GM12873 (cell line): Measurements from ENCODE around the gene MTAP.

Experiments
- TF ChIP-seq, protein P1 (sequence below): IDR thresholded peaks from 2 replicates; pipeline ENCODE4 v1.5.1; 2012; ENCODE audit warnings: low read depth, mild to moderate bottlenecking, moderate library complexity, low read length, control low read depth; ENCODE audit not compliant: insufficient read depth; ENCODE audit errors: missing control alignments

The MTAP gene

DNA sequence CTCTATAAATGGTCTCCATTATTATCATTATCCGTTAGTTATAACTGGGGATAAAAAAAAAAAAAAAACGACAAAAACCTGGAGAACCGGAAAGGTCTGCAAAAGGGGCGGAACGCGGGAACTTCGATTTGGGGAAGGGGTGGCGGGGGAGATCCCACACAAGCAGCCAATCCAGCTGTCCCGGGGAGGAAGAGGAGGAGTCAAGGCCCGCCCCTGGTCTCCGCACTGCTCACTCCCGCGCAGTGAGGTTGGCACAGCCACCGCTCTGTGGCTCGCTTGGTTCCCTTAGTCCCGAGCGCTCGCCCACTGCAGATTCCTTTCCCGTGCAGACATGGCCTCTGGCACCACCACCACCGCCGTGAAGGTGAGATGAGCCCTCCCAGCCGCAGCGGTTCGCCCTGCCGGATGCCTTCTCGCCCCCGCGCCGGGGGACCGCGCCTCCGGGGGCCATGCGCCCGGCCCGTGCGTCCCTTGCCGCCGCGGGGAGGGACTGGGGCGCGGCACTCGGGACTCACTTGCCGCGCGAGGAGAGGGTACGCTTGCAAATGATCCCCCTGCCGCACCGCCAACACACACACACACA lies at the start of gene MTAP:
TSS of gene MTAP (plus strand) at position 219 of the 583 bp plus-strand sequence. CDS start at position 332, 113 bp downstream.
- TF ChIP-seq, protein P1, sequence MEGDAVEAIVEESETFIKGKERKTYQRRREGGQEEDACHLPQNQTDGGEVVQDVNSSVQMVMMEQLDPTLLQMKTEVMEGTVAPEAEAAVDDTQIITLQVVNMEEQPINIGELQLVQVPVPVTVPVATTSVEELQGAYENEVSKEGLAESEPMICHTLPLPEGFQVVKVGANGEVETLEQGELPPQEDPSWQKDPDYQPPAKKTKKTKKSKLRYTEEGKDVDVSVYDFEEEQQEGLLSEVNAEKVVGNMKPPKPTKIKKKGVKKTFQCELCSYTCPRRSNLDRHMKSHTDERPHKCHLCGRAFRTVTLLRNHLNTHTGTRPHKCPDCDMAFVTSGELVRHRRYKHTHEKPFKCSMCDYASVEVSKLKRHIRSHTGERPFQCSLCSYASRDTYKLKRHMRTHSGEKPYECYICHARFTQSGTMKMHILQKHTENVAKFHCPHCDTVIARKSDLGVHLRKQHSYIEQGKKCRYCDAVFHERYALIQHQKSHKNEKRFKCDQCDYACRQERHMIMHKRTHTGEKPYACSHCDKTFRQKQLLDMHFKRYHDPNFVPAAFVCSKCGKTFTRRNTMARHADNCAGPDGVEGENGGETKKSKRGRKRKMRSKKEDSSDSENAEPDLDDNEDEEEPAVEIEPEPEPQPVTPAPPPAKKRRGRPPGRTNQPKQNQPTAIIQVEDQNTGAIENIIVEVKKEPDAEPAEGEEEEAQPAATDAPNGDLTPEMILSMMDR, result no peak

DNA sequence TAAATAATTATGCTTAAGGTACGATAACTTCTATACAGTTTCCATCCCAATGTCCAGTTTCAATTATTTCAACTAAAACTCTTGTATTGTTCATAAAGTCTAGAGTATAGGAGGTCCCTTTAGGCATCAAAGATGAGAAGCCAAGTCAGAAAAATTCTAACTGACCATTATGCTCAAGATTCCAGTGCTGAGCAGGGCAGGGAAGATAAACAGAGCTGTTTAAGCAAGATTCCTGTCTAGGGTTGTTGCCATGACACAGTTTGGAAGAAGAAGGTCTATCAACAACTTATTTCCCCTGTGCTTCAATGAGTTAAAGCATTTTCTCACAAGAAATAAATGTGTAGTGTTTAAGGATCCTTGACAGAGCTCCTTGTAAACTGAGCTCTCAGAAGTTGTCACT lies 48.9 kb upstream of the MTAP start:
- TF ChIP-seq, protein P1, result no peak

DNA sequence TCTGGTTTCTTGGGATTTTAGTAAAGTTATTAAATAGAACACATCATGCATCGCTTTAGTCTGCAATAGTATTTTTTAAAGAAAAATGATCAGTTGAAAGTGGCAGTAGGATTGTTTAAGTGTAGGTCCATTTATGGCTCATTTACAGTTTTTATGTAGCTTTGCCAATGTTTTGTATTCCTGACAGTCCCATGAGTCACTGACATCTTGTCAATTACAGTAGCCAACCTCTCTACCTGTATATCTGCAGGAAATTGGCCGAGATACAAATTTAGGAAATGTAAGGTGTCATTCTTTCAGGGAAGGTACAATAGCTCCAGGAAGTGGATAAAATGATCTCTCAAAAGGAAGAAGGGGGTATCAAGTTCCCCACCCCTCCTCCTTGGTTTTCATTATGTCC lies 47.7 kb upstream of the MTAP start:
- TF ChIP-seq, protein P1, result no peak

DNA sequence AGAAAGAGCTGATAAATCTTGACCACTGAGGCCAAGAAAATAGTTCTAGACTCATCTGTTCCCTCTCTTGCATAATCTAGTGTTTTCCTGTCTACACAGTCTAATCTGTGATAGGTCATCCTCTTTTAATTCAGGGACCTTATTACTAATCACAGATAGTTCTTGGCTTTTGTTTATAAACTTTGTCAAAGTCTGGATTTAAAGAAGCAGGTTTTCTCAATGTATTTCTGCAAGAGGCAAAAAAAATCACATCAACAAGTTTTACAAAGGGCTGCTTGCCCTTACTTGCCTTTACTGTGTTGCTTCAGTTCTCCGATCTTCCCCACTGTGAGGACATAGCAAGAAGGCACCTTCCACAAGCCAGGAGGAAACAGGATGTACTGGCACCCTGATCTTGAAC lies 43.9 kb upstream of the MTAP start:
- TF ChIP-seq, protein P1, result no peak

DNA sequence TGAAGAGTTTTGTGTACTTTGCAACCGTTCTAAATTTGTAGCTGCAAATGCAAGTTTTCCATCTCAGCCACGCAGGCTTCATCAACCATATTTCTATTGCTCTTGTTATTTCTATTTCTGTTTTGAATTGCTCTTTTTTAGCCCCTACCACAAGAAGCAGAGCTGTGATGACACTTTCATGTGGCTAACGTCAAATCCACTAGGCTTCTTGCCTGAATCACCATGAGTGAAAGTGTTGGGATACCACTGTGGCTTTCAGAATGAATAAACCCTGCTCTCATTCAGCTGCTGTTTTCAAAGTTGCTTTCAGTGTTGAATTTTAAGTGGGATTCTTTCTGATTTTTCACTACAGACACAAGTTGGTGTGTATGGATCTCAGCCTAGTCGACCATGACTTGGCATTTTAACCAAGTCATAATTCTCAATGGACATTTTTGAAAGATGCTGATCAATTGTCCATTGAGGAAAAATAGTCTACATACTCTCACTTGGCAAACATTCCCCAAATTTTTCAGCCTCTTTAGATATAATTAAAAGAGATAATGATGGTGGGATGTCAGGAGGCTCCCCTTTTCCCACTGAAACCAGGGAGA lies 41.0 kb upstream of the MTAP start:
- TF ChIP-seq, protein P1, result no peak

DNA sequence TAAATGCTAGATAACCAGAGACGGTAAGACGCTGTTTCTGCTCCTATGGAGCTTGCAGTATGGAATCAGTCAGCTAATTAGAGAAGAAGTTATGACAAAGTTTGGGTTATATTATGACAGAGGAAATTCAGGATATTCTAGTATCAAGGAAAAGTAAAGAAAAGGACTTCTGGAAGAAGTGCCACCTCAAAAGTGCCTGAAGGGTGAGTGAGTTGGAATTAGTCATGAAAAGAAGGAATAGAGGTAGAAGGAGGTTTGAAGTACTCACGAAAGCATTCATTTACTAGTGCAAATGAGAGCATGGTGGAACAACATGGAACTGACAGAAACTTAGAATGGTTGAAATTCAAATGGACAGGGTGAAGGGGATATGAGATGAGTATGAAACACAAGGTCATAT lies 40.4 kb upstream of the MTAP start:
- TF ChIP-seq, protein P1, result no peak

DNA sequence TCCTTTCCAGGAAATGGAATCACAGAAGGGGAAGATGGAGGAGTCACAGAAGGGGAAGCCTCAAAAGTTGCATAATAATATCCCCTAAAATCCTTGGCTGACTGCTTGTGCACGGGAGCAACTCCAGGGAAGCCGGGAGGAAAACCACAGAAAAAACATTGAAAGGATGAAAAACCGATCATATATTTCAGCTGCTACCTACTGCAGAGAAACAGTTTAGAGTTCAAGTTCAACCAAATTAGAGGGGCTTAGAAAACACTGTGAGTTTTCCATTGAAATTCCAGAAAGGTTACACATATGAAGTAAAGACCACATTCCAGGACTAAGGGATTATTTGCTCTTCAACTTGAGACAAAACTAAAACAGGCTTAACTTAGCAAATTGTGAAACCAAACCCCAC lies 37.6 kb upstream of the MTAP start:
- TF ChIP-seq, protein P1, result no peak
